Caco-2 (cell line): Measurements from ENCODE around the gene MCU. TPM values are rescaled to one million over a fixed set of nuclear protein-coding genes. Genes with fewer than 3 reads are reported as not detected.

Experiments used
- BruUV-seq: library from RNA; stranded (reverse); fragments of 400-500 nt; replicated peaks from 2 replicates; lab custom pipeline; 2021; lab: Mats Ljungman, UMichigan
- CTCF ChIA-PET: fragments of 300-600 bp; sonication (Branson Sonifier 250); formaldehyde crosslinking; loops from one replicate; lab custom pipeline; 2022; ENCODE audit warnings: antibody characterized with exemption; lab: Charles Lee
- POLR2A ChIA-PET: fragments of 300-600 bp; sonication (Branson Sonifier 250); formaldehyde crosslinking; loops from one replicate; lab custom pipeline; 2022; ENCODE audit warnings: antibody characterized with exemption; lab: Charles Lee
- DNase-seq, 2 experiments: peaks; one replicate each; pipeline versions ENCODE4 v3.0.0 to v3.0.0-alpha.2; 2020 to 2022
- H3K27me3 ChIP-seq: replicated peaks from 2 replicates; pipeline ENCODE4 v1.6.0; 2011; ENCODE audit warnings: low read length; ENCODE audit not compliant: control insufficient read depth, insufficient read depth
- H3K36me3 ChIP-seq: 2 replicates; pipeline ENCODE4 v1.5.1; 2011; ENCODE audit warnings: low read length; ENCODE audit not compliant: control insufficient read depth, insufficient read depth
- H3K4me1 ChIP-seq: fragments of 250-450 bp; sonication (Bioruptor Pico); 2 replicates; pipeline ENCODE4 v1.5.1; 2020; ENCODE audit warnings: mild to moderate bottlenecking
- H3K4me3 ChIP-seq: 2 replicates; pipeline ENCODE4 v1.5.1; 2011; ENCODE audit warnings: low read depth, mild to moderate bottlenecking, control low read depth, low read length
- H3K9me3 ChIP-seq: fragments of 250-450 bp; sonication (Bioruptor Pico); 2 replicates; pipeline ENCODE4 v1.5.1; 2020; ENCODE audit warnings: mild to moderate bottlenecking, moderate library complexity
- H3K27ac Mint-ChIP-seq: one replicate; pipeline ENCODE4 v1.8.0; 2022; ENCODE audit warnings: mixed read lengths; ENCODE audit not compliant: unreplicated experiment
- H3K27me3 Mint-ChIP-seq: one replicate; pipeline ENCODE4 v1.8.0; 2022; ENCODE audit warnings: mixed read lengths; ENCODE audit not compliant: insufficient read depth, unreplicated experiment
- H3K36me3 Mint-ChIP-seq: one replicate; pipeline ENCODE4 v1.8.0; 2022; ENCODE audit warnings: mild to moderate bottlenecking, mixed read lengths; ENCODE audit not compliant: insufficient read depth, unreplicated experiment
- H3K4me1 Mint-ChIP-seq: one replicate; pipeline ENCODE4 v1.8.0; 2022; ENCODE audit warnings: low read depth, mixed read lengths; ENCODE audit not compliant: unreplicated experiment
- H3K4me3 Mint-ChIP-seq: one replicate; pipeline ENCODE4 v1.8.0; 2022; ENCODE audit warnings: mild to moderate bottlenecking, moderate library complexity, mixed read lengths; ENCODE audit not compliant: unreplicated experiment
- H3K9me3 Mint-ChIP-seq: one replicate; pipeline ENCODE4 v1.8.0; 2022; ENCODE audit warnings: mixed read lengths; ENCODE audit not compliant: unreplicated experiment
- CTCF ChIP-seq, 2 experiments: fragments of 200-600 bp in 1 of 2; IDR thresholded peaks; 1 replicate in 1 of 2; 2 replicates in 1 of 2; pipeline versions ENCODE4 v1.5.1 to v1.8.0; 2011 to 2022; ENCODE audit warnings: antibody characterized with exemption in 1 of 2, control low read depth in 1 of 2, inconsistent platforms in 1 of 2, low read depth in 1 of 2, low read length in 1 of 2, mild to moderate bottlenecking in 1 of 2, moderate library complexity in 1 of 2; ENCODE audit not compliant: insufficient read depth in 1 of 2, severe bottlenecking in 1 of 2, unreplicated experiment in 1 of 2
- intact Hi-C: fragments of 100-400 bp; cut with micrococcal nuclease; formaldehyde crosslinking; loops from one replicate; pipeline ENCODE4 v1.10.0; 2022; ENCODE audit not compliant: unreplicated experiment
- total RNA-seq: library from RNA; stranded (reverse); gene quantifications from 2 replicates; pipeline ENCODE4 v1.2.3, GENCODE V29; 2022

Gene MCU
- total RNA-seq, 1 experiment from 2014 or later: 62.5 TPM

- no TSS peak for BruUV-seq
- Histone ChIP-seq H3K36me3 (no peaks in the 10 kb centered on the region), H3K27me3 (no peaks in the 10 kb centered on the region), H3K4me1 (peaks cover 49% of the 10 kb centered on the region), H3K9me3 (no peaks in the 10 kb centered on the region), H3K4me3 (no peak overlapping the region)
- TF ChIP-seq CTCF (IDR thresholded peaks at IDR 0.05; ENCODE audit: insufficient read depth in 1 of 2, low read depth in 1 of 2, low read length in 1 of 2, severe bottlenecking in 1 of 2, unreplicated experiment in 1 of 2): no peak
- ChIA-PET CTCF (no interaction called here), POLR2A (no interaction called here)
- intact Hi-C loops: no loop called here
- Mint-ChIP-seq H3K36me3 (no peaks in the 10 kb centered on the region), H3K9me3 (no peaks in the 10 kb centered on the region), H3K4me1 (peaks cover 44% of the 10 kb centered on the region), H3K27me3 (no peaks in the 10 kb centered on the region), H3K4me3 (peak overlapping the region; percentile 30), H3K27ac (peak overlapping the region; percentile 94)
- DNase-seq: peak in 1 of 2 experiments; percentile 40
Measured at GRCh38 chr10:72687035-72687434, 4.9 kb upstream of the MCU start.

- Mint-ChIP-seq H3K9me3 (no peaks in the 10 kb centered on the region), H3K27ac (peak overlapping the region; percentile 94), H3K4me3 (peak overlapping the region; percentile 30), H3K4me1 (peaks cover 50% of the 10 kb centered on the region), H3K27me3 (no peaks in the 10 kb centered on the region), H3K36me3 (no peaks in the 10 kb centered on the region)
- peak; percentile 51 to 73 for DNase-seq
- Histone ChIP-seq H3K27me3 (no peaks in the 10 kb centered on the region), H3K9me3 (no peaks in the 10 kb centered on the region), H3K4me1 (peaks cover 53% of the 10 kb centered on the region), H3K36me3 (no peaks in the 10 kb centered on the region), H3K4me3 (no peak overlapping the region)
- TF ChIP-seq CTCF (IDR thresholded peaks at IDR 0.05; ENCODE audit: insufficient read depth in 1 of 2, low read depth in 1 of 2, low read length in 1 of 2, severe bottlenecking in 1 of 2, unreplicated experiment in 1 of 2): no peak
- intact Hi-C loops: loop anchor here (1.0 kb wide), 1 partner anchor 8 kb away; no protein-coding TSS in a partner anchor
- CTCF ChIA-PET: interaction anchor here (0.5 to 1.3 kb wide), 3 partner anchors 146 to 407 kb away, joined by 3 to 5 read pairs (median 5); no protein-coding TSS in a partner anchor
- POLR2A ChIA-PET: interaction anchor here (0.5 to 1.2 kb wide), 9 partner anchors 8 to 408 kb away, joined by 4 to 26 read pairs (median 7); partner anchors contain the start of genes MICU1 and P4HA1
- BruUV-seq: no TSS peak
Measured at GRCh38 chr10:72688208-72688651, 3.7 kb upstream of the MCU start.

- Histone ChIP-seq H3K4me3 (no peak overlapping the region), H3K27me3 (no peaks in the 10 kb centered on the region), H3K4me1 (peaks cover 60% of the 10 kb centered on the region), H3K9me3 (no peaks in the 10 kb centered on the region), H3K36me3 (no peaks in the 10 kb centered on the region)
- intact Hi-C loops: loop anchor here (5.0 kb wide), 1 partner anchor 327 kb away; no protein-coding TSS in a partner anchor
- Mint-ChIP-seq H3K27me3 (no peaks in the 10 kb centered on the region), H3K4me1 (peaks cover 62% of the 10 kb centered on the region), H3K9me3 (no peaks in the 10 kb centered on the region), H3K27ac (peak overlapping the region; percentile 53), H3K36me3 (no peaks in the 10 kb centered on the region), H3K4me3 (no peak overlapping the region)
- DNase-seq: no peak
- ChIA-PET POLR2A (no interaction called here), CTCF (no interaction called here)
- no peak for TF ChIP-seq CTCF (IDR thresholded peaks at IDR 0.05; ENCODE audit: insufficient read depth in 1 of 2, low read depth in 1 of 2, low read length in 1 of 2, severe bottlenecking in 1 of 2, unreplicated experiment in 1 of 2)
- no TSS peak for BruUV-seq
Measured at GRCh38 chr10:72689660-72690059, 2.3 kb upstream of the MCU start.
